CD4-positive, alpha-beta T cell treated with Interleukin-21 for 1 hour (primary cell): ENCODE results near the gene HLA-DMB.
A peak's percentile ranks its signal among the peaks of the same experiment; 100 is the strongest.

Experiments used
- DNase-seq: peaks from one replicate; pipeline ENCODE4 v3.0.0-alpha.2; 2020

HLA-DMB gene

GRCh38 chr6:32971581-32972352 lies 30.9 kb upstream of the HLA-DMB start:
- peak; percentile 100 for DNase-seq

DNA sequence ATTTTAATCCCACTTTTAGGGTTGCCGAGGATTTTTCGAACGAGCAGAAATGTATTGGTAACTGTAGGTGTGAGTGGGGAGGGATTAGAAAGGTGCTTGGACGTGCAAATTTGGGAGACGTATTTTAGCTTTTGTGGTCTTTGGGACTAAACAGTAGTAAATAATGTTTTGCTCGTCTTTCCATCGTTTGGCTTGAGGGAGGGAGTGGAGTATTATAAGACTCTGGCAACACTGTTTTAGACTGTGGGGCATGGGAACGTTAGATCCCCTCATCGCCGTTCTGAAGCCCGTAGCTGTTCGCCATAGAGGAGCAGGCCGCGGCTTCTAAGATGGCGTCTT lies 30.4 kb upstream of the HLA-DMB start:
- no peak for DNase-seq

GRCh38 chr6:32970413-32971241 lies 29.8 kb upstream of the HLA-DMB start:
- DNase-seq = peak; percentile 81

DNA sequence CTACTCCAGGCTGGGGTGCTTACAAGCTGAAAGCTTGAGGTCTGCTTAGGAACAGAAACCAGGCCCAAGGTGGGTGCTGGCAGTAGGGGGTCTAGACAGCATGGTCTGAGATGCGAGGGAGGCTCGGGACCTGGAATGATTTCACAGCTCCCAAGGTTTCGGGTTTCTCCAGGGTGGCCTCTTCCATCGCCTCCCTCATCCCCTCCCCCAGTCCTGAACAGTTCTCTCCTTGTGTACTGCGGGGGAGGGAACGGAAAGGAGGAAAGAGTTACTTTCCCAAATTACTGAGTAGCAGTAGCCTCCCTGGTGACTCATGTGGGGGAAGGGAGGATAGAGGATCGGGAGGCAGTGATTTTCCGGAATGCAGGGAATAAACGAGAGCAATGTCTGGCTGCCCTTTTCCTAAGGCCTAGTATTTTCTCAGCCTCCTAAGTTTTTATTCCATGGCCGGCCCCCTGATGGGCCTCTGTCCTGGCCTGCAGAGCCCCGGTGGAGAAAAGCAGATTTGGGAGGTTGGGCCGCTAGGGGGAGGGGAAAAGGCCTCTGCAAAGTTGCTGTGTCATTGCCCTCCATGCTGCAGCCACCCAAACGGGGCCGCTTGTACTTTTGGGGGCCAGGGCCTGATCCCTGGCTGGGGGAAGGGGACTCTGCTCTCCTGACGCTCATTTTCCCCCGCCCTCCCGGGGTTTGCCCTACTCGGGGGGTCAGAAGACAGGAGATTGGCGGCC lies 29.0 kb upstream of the HLA-DMB start:
- peak; percentile 74 for DNase-seq

- DNase-seq = peak; percentile 81
Measured at GRCh38 chr6:32968867-32969684, 28.2 kb upstream of the HLA-DMB start.

DNA sequence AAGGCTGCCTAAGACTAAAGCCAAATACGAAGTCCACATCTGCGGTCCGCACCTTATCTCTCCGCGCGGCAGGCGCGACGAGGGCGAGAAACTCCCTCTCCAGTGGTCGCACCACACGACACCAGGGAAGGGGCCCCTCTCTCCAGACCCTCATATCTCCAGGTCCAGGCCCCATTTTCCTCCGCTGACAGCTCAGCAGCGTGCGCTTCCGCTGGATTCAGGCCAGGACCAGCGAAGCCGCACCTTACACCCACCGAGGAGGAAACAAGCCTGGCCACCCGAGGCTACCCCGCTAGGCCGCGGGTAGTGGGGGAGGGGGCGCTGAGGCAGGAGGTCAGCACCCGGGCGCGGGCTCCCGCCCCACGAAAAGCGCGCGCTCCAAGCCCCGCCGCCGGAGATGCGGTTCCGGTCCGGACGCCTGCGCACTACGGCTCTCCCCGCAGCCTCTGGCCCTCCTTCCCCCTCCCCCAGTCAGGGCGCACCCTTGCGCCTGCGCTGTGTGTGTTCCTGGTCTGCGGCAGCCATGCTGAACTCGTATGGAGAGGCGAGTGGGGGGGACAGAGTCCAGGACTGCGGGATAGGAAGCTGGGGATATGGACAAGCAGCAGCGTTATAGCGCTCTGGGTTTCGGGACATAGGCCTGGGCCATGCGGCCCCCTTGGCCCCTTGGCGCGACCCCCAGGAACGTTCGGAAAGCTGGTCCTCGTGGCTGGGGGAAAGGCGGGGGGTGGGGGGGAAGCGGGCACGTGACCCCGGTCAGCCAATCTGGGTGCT lies 27.5 kb upstream of the HLA-DMB start, which contains the start of gene BRD2:
TSS of gene BRD2 (plus strand) at position 502 of the 774 bp plus-strand sequence. CDS start 4,305 bp downstream, outside the sequence.
- peak; percentile 98 for DNase-seq

DNA sequence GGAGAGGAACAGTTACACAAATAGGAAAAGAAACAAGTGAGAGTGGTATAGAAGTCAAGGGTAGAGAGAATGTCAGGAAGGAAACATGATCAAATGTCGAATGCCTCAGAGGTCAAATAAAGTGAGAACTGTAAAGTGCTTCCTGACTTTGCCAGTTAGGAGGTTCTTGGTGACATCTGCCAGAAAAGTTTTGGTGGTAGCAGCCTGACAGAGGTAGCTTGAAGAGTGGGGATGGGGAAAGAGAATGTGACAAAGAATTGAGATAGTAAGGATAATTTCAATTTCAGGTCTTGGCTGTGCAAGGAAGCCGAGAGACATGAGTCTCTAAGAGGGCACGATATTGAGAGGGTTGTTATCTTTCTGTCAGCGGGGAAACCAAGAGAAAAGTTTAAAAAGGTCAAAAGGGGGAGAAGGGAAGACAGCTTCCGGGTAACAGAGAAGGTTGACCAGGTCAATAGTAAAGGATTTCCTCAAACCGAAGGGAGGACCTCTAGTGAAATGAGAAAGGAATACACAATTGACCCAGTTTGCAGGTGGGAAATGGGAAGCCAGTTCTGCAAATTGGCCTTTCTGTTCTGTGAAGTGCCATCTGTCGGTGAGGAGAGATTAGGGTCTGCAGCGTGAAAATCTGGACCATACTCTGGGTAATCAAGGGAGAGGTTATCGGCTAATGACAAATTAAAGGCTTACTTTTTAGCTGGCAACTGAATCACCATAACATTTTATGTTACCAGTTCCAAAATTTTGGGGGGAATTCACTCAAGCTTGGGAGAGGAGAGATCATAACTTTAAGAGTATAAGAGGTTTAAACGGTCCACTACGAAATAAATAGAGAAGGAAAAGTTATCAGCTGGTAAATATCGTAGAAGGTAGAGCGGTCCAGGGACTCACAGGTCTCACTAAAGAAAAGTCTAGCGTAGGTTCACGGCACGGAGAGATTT lies 26.6 kb upstream of the HLA-DMB start:
- DNase-seq = peak; percentile 62

DNA sequence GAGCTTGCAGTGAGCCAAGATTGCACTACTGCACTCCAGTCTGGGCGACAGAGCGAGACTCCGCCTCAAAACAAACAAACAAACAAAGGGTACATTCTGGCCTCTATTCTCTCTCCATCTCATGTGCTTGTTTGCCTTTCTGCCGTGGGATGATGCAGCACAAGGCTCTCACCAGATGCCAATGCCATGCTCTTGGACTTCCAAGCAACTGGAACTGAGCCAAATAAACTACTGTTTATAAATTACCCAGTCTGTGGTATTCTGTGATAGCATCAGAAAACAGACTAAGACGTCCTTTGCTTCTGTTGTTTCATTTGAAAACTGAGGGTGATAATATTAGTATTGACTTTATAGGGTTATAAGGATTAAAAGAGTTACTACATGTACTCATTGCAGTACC lies 23.9 kb upstream of the HLA-DMB start:
- DNase-seq = no peak

- DNase-seq = no peak
Measured at GRCh38 chr6:32963866-32964265, 23.0 kb upstream of the HLA-DMB start.

DNA sequence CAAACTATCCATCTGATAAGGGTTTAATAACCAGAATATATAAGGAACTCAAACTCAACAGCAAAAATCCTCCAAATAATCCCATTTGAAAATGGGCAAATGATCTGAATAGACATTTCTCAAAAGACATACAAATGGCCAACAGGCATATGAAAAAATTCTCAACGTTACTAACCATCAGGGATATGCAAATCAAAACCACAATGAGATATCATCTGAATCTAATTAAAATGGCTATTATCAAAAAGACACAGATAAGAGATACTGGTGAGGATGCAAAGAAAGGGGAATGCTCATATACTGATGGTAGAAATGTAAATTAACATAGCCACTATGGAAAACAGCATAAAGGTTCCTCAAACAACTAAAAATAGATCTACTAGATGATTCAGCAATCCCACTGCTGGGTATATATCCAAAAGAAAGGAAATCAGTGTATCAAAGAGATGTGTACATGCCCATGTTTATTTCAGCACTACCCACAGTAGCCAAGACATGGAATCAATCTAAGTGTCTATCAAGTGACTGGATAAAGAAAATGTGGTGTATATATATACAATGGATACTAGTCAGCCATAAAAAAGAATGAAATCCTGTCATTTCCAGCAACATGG lies 21.5 kb upstream of the HLA-DMB start:
- DNase-seq = no peak

GRCh38 chr6:32960563-32960962 lies 19.7 kb upstream of the HLA-DMB start:
- DNase-seq = no peak

DNA sequence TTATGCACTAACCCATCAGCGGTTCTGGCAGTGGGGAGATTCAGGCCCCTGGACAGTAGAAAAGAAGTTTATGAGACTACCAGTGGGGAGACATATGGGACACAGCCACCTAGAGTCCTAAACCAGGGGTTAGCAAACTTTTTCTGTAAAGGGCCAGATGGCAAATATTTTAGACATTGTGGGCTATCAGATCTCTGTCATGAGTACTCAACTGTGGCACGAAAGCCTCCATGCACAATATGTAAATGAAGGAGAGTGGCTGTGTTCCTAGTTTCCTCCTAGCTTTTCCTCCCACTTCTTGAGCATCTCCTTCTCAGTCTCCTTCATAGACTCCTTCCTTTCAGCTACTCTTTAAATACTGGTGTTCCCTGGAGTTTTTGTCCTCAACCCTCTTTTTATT lies 15.3 kb upstream of the HLA-DMB start:
- no peak for DNase-seq

DNA sequence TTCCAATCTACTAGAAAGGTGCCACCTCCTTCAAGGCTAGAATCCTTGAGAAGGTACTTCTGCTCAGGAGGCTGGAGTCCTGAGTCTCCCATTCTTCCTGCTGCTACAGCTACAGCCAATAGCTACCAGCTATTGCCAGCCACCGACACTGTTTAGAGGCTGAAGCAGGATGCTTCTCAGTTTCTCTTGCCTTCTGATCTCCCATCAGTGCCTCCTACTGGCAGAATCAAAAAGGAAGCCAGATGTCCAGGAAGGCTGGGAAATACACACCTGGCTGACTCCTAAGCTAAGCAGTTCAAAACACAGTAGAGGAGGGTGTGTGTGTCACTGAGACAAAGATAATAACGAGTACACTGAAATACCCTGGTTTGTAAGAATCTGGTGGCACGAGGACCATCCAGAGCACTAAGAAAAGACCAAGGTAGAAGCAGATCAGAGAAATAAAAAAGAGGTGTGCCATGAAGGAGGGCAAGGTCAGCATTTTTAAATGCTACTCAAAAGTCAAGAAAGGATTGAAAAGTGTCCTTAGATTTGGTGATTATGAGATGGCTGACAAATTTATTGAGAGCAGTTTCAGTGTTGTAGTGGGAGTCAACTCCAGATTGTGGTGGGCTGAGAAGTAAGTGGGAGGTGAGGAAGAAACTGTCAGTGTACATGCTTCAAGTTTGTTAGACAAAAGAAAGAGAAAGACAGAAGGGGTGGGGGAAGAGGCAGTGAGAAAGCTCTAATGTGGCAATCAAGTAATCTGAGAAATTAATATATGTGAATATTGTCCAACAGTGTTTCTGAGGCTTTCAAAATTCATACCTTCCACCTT lies 14.4 kb upstream of the HLA-DMB start:
- DNase-seq = peak; percentile 68

GRCh38 chr6:32954267-32954666 lies 13.4 kb upstream of the HLA-DMB start:
- no peak for DNase-seq

- no peak for DNase-seq
Measured at GRCh38 chr6:32953775-32954174, 12.9 kb upstream of the HLA-DMB start.

DNA sequence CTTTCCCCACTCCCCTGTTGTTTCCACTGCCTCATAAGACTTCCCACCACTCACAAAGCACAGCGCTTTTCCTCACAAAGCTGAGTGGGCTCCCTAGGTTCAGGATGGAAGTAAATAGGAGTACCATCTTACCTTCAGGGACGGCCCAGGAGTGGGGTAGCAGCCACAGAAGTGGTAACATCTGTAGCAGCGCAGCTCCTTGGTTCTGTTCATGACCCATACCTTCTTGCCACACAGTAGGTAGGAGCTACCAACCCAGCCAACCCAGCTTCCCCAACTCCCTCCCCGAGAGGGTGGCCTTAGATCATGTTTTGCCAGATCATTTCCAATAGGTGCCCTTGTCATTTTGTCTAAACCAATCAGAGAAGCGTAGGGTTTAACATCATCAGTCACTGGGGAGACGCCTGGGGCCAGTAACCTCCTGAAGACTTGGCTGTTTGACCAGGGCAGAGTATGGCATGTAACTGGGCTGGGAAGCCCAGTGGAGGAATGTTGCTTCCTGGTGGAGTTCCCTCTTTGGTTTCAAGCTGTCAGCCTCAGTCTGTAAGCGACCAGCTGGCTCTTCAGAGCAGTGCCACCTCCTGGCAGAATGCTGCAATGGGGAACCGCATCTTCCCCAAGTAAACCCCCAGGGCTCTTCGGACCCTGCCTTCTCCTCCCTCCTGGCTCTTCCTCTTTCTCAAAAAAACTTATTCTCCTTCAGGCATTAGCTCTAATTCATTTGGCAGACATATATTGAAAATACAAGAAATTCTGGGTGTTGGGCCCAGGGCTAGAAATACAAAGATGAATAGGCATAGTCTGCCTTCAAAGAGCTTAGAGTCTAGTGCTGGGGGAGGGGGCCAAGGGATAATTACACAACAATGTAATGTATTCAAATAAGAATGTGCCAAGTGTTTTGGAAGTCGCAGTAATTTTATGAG lies 12.2 kb upstream of the HLA-DMB start, which contains the start of gene HLA-DMA:
TSS of gene HLA-DMA (minus strand) at position 281 of the 923 bp plus-strand sequence. CDS start at position 220, 61 bp downstream.
- DNase-seq = peak; percentile 92

- no peak for DNase-seq
Measured at GRCh38 chr6:32950449-32950848, 9.6 kb upstream of the HLA-DMB start.

GRCh38 chr6:32950010-32950409 lies 9.2 kb upstream of the HLA-DMB start:
- peak; percentile 22 for DNase-seq
